ENCODE measurements around the gene LIN28B.
"Not testable (repeated sequence)": the region's sequence is repeated elsewhere in the genome, so short reads cannot be mapped to it uniquely, and the experiment has no call there.

The LIN28B gene

DNA sequence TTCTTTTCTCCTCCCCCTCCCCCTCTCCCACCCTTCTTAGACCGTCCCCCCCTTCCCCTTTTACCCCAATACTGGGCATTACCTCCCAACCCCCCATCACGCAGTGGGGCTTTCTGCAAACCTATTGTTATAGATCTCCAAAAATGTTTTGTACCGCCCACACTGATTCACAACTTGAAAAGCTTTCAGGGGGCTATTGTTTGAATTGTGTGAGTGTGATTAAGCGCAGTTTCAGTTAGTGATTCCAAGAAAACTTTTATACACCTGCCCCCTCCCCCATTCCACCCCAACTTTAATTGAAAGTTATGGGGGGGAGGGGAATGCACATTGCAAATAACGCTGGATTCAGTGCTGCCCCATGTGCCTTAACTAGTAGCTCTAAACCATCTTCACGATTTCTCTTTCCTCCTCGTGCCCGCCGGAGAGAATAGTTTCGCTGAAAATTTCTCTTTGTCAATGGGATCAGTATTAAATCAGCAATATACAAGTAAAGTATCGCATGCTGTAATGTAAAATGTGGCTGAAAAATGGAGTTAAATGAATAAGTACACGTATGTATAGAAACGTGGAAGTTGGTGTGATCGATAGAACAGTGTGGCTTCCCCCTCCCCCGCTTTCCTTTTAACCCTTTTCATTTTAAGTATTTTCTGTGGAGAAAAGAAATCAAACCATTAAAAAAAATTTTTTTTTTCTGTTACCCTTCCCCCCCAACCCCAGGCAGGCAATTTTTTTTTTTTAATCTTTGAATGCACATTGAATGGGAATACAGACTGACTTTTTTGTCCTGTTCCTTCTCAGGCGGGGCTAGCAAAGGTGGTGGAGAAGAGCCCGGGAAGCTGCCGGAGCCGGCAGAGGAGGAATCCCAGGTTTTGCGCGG, 632 bp downstream of the LIN28B start:
- no peak for DNase-seq

DNA sequence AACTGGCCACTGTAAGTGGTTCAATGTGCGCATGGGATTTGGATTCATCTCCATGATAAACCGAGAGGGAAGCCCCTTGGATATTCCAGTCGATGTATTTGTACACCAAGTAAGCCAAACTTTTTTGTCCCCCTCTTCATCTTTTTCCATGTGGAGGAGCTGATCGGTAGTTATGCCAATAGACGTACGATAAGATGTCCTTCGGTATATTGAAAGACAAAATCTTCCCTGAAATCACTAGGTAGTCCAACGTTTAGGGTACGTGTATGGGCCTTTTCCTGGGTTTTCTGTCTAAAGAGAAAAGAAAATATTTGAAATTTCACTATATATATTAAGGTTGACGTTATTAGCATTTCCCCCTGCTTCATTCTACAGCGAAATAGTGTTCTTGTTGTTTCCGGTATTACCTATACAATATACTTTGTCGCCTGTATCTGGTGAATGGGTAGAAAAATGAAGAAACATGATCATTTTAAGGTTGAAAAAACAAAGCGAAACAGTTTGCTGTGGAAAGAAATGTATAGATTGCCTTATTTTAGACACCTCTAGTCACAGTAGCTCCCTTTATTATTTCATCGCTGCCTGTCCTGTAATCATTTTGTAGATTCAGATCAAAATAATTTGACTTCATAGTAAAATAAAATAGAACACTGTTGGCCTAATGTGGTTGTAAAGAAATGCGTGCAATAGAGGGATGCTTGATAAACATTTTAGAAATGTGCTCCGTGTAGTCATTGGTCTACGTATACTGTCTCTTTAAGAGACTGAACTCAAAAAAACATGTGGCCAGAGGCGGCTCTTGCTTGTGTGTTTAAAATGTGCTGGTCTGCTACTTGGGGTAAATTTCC, 1.5 kb downstream of the LIN28B start:
- DNase-seq = no peak

- DNase-seq = no peak
Measured at GRCh38 chr6:104959026-104959858, 2.3 kb downstream of the LIN28B start.

DNA sequence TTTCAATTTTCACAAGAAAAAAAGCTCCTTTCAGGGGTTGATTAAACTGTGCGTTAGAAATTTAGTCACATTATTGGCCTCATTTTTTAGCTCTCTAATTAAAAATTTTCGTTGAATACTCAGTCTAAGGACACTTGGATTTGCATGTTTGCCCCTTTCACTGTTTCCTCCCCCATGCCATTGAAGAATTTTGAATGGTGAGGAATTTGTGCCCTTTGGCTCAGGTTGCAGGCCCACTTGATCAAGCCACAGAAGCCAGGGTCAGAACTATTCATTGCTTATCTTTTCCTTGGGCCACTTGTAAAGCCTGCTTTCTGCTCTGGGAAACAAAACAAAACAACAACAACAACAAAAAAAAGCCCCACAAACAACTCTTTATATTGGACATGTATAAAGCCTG, 12.2 kb downstream of the LIN28B start:
- no peak for DNase-seq

DNA sequence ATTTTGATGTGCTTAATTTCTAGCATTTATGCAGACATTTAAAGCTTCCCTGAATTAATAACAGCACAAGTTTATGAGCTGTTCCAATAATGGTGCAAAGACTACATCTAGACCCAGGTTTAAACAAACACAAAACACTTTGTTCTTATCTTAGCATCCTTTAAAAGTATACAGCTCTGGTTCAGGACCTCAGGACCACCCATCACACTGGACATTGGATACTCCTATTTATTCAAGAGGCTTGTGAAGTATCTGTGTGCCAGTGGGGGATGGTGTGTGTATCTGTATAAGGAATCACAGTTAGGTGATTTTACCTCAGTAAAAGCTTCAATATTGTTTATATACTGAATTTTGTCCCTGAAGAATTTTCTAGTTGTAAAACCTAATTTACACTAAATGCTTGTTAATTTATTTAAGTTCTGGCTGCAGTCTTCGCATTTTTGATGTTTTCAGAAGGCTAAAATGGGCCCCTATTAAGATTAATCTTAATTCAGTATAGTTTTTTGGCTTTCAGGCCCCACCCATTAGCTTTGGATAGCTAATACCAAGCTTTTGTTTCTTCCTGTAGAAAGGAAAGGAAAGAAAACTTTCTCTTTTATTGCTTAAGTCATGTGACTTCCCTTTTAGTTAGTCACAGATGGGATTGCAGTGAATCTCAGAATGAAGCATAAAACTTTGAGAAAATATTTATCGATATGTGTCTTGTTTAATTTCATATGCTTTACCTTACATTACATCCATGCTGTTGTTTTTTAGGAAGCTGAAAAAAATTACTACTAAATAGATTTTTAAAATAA, 13.1 kb downstream of the LIN28B start:
- DNase-seq = no peak

DNA sequence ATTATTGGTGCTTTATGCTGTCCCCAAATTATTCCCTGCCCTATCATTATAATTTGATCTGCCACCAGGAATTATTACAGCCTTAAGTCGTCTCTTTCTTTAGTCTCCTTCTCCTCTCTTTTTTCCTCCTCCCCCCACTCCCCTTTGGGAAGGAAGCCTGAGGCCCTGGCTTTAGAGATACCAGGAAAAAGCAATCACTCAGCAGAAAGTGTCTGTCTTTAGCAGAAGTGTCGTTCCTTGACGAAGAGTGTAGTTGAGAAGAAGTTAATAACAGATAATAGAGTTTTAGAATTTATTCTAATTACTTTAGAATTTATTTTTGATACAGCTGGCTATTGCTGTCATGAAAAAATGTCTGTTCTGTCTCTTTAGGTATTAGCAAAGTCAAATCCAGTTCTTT, 16.5 kb downstream of the LIN28B start:
- DNase-seq = no peak

DNA sequence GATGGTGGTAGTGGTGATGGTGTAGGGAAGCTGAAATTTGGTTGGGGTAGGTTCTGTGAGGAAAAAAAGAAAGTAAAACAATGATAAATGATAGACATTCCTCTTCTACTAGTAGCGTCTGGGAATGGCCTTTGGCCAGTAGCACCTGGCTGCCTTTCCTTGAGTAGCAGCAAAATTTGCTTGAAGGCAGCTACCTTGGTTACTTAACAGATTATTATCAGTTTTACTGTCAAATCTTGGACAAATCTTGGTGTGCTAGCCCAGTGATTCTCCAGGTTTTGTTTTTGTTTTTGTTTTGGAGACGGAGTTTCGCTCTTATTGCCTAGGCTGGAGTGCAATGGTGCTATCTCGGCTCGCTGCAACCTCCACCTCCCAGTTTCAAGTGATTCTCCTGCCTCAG, 26.4 kb downstream of the LIN28B start:
- no peak for DNase-seq

- DNase-seq = no peak
Measured at GRCh38 chr6:104983776-104984175, 26.9 kb downstream of the LIN28B start.

GRCh38 chr6:104984831-104985230, 27.9 kb downstream of the LIN28B start:
- no peak for DNase-seq

- DNase-seq = not testable (repeated sequence)
Measured at GRCh38 chr6:104985875-104986274, 29.0 kb downstream of the LIN28B start.

- DNase-seq = no peak
Measured at GRCh38 chr6:104986625-104987024, 29.7 kb downstream of the LIN28B start.

DNA sequence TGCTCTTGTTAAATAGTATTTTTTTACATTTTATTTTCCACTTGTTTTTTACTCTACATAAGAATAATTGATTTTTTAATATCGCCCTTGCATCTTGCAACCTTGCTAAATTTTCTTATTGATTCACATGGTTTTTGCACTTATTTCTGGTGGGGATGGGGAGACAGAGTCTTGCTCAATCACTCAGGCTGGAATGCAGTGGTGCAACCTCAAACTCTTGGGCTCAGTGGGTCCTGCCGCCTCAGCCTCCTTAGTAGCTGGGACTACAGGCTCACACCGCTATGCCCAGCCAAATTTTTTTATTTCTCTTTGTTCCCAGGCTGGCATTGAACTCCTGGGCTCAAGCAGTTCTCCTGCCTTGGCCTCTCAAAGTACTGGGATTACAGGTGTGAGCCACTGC, 30.3 kb downstream of the LIN28B start:
- DNase-seq = no peak

DNA sequence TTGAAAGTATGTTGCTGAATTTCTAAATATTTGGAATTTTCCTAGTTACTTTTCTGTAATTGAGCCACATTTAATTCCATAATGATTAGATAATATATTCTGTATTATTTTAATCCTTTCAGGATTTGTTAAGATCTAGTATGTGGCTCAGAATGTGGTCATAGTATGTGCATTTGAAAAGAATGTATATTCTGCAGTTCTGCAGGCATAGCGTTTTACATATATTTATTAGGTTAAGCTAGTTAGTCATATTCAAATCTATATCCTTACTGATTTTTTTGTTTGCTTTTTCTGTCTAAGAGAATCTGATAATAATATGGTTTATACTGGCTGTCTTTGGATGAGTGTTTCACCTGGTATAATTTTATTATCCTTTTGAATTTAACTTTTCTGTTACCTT, 33.2 kb downstream of the LIN28B start:
- no peak for DNase-seq

DNA sequence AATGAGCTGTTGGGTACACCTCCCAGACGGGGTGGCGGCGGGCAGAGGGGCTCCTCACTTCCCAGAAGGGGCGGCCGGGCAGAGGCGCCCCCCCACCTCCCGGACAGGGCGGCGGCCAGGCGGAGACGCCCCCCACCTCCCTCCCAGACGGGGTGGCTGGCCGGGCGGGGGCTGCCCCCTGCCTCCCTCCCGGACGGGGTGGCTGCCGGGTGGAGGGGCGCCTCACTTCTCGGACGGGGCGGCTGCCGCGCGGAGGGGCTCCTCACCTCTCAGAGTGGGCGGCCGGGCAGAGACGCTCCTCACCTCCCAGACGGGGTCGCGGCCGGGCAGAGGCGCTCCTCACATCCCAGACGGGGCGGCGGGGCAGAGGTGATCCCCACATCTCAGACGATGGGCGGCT, 34.2 kb downstream of the LIN28B start:
- DNase-seq = not testable (repeated sequence)

- DNase-seq = not testable (repeated sequence)
Measured at GRCh38 chr6:104993576-104993975, 36.7 kb downstream of the LIN28B start.

DNA sequence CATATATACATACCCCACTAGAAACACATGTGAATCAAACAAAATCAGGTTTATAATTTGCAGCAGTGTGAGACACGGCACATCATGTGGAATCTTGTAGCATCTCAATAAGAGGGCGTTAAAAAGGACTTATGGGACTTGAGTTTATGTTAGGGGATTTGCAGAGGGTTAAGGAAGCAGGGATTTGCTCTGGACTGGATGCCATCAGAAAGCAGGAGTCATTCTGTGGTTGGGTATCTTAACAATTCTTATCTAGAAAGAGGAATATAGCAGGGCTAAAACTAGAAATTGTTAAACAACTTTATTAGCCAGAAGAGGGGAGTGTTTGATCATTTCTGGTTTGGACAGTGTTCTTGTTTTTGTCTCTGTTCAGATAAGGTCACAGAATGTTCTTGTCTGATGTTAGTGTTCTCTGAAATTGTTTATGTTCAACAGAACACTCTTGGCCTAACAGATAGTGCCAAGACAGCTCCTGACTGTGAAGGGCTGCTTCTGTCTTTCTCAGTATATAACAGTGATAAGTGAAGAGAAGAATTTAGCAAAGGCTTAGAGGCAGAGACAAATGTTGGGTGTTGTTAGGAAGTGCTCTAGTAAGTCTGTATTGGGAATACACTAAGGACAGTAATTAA, 39.2 kb downstream of the LIN28B start:
- DNase-seq = no peak

DNA sequence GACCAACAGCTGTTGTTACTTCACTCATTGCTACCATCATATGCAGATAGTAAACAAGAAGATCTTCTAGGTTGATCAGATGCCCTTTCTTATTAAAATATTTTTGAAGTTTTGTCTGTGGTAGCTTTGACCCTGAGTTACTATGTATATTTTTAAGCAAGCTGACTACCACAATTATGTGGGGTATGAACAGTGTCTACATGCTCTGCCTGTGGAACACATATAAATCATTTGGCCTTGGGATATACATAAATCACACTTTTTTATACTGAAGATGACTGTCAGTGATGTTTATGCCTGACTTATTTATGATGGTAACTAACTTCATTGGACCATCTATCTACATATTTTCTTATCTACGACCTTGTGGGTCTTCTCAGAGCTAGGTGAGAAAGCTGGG, 44.2 kb downstream of the LIN28B start:
- DNase-seq = no peak

GRCh38 chr6:105001906-105002305, 45.0 kb downstream of the LIN28B start:
- no peak for DNase-seq

DNA sequence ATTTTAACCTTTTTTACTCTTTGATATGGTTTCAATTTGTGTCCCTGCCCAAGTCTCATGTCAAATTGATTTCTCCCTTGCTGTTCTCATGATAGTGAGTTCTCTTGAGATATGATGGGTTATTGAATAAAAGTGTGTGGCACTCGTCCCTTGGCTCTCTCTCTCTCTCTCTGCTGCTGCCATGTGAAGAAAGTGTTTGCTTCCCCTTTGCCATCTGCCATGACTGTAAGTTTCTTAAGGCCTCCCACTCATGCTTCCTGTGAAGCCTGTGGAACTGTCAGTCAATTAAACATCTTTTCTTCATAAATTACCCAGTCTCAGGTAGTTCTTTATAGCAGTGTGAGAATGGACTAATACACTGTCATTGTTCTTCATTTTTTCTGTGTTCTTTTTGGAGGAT, 48.5 kb downstream of the LIN28B start:
- no peak for DNase-seq

- not testable (repeated sequence) for DNase-seq
Measured at GRCh38 chr6:105013459-105013858, 56.6 kb downstream of the LIN28B start.

- DNase-seq = no peak
Measured at GRCh38 chr6:105014448-105014847, 57.5 kb downstream of the LIN28B start.

GRCh38 chr6:105014954-105015353, 58.0 kb downstream of the LIN28B start:
- no peak for DNase-seq
